NCI-H1417 (cell line): ENCODE measurements around the gene EEIG1.

ENCODE experiments used
- DNase-seq, 3 experiments: peaks; one replicate each; lab custom pipeline; 2025; lab: John Stamatoyannopoulos, UW

EEIG1 gene

DNA sequence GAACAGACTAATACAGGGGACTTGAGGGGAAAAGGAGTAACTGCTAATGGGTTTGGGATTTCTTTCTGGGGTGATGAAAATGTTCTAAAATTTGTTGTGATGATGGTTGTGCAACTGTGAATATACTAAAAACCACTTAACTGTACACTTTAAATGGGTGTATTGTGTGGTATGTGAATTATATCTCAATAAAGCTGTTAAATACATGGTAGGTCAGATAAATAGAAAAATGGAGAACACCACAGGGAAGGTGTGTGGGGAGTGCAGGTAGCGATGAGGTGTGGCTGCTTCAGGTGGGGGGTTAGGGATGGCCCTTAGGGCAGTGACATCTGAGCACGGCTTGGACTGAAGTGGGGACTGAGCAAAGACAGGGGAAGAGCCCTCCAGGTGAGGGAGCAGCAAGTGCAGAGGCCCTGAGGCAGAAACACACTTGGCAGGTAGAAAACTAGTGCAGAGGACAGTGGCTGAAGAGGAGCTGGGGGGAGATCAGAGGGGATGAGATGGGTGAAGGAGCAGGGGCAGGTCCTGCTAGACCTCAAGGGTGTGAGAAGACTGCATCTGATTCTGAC lies 20.9 kb downstream of the EEIG1 start:
- DNase-seq: no peak

DNA sequence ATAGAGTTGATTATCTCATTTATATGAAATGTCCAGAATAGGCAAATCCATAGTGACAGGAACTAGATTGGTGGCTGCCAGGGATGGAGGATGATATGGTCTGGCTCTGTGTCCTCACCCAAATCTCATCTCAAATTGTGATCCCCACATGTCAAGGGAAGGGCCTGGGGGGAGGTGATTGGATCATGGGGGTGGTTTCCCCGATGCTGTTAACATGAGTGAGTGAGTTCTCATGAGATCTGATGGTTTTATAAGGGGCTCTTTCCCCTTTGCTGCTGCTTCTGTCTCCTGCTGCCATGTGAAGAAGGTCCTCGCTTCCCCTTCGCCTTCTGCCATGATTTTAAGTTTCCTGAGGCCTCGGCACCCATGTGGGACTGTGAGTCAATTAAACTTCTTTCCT lies 21.4 kb downstream of the EEIG1 start:
- DNase-seq: no peak

DNA sequence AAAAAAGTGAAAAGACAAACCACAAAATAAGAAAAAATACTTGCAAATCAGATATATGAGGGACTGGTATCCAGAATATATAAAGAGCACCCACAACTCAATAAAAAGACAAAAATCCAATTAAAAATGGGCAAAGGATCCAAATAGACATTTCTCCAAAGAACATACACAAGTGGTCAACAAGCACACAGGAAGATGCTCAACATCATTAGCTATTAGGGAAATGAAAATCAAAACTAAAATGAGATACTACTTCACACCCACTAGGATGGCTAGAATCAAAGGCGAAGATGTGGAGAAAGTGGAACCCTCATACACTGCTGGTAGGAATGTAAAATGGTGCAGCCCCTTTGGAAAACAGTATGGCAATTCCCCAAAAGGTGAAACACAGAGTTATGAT lies 22.1 kb downstream of the EEIG1 start:
- no peak for DNase-seq

DNA sequence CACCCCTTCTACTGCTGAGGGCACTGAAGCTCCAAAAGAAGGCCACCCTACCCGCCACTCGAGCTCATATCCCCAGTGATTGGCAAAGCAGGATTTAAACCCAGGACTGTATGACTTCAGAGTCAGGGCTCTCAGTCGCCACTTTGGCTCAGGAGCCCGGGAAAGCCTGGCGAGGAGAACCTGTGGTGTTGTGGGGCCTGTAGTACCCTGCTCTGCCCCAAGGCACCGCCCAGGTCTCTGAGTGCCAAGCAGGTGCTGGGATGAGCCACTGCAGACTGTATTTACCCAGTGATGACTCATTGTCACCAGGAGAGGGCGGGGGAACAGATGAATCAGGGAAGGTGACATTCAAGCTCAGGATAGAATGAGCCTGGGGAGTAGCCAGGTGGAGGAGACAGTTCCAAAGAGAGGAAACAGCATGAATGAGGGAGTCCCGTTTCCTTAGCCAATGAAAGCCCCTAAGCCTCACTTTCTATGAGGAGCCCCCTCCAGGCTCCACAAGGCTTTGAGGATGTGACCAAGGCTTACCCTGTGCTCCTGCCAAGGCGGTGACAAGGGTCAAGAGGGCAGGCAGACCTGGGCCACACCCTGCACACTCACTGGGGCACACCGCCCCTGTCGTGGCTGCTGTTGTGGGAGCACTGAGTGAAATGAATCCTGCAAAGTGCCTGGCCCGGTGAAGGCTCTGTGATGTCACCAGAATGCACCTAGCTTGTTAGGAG lies 25.3 kb downstream of the EEIG1 start:
- peak; percentile 82 to 99 (median 96) for DNase-seq

DNA sequence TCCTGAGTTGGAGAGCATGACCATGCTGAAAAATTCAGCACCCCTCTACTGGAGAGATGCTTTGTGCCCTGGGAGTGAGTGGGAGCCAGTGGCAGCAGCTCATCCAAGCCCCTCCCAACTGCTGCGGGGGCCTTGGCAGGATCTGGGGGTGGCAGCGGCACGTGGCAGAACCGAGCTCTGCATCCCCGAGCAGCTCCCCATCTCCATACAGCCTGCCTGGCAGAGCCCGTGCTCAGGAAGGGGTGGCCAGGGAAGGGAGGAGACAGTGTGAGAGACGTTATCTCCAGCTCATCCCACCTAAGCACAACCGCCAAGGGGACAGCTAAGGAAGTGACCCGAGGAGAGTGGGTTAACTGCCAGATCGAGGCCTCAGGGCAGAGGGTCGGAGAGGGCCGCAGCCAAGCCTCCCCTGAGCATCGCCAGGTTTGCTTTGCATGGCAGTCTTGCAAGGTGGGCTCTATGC lies 25.9 kb downstream of the EEIG1 start:
- peak in 1 of 3 experiments; percentile 40 for DNase-seq

DNA sequence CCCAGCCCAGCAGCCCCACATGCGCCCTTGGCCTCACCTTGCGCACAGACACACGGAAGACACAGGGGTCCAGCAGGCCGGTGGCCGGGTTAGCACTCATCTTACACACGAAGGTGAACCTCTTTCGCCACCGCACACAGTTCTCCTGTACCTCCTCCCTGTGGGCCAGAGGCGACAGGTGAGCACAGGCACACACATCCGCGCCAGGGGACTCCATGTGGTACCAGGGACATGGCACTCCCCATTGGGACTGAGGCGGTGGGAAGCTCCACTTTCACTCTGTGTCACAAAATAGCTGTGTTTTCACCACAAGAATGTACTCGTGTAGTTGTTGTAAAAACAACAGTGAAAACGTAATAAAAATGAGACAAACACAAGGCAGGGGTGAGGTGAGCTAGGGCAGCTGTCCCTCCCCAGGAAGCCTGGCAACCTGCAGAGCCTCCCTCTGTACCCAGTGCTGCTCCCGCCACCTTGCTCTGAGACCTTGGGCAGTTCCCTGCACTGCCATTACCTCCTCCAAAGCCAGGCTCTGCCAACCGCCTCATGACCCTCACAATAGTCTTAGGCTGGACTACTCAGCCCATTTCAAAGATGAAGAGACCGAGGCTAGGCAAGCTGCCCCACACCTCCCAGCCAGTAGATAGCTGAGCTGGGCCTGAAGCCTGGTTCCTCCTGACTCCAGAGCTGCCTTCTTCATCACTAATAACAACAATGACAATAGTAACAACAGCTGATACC lies 26.9 kb downstream of the EEIG1 start:
- peak in 2 of 3 experiments; percentile 25 to 26 for DNase-seq

DNA sequence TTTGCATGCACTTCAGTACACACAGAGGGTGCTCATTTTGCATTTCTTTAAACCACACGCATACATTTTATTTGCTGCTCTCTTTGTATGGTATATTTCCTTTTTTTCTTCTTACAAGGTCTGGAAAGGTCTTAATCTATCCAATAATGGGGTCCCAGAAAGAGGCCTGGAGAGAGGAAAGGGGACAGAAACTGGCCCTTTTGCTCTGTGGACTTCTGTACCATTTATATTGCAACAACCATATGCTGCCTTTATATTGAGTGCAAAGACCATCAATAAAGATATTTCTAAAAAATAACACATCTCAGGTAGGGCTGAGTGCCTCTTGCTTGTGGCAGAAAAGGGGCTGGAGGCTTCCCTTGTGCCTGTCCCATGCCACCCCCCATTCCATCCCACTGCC lies 27.6 kb downstream of the EEIG1 start:
- no peak for DNase-seq

DNA sequence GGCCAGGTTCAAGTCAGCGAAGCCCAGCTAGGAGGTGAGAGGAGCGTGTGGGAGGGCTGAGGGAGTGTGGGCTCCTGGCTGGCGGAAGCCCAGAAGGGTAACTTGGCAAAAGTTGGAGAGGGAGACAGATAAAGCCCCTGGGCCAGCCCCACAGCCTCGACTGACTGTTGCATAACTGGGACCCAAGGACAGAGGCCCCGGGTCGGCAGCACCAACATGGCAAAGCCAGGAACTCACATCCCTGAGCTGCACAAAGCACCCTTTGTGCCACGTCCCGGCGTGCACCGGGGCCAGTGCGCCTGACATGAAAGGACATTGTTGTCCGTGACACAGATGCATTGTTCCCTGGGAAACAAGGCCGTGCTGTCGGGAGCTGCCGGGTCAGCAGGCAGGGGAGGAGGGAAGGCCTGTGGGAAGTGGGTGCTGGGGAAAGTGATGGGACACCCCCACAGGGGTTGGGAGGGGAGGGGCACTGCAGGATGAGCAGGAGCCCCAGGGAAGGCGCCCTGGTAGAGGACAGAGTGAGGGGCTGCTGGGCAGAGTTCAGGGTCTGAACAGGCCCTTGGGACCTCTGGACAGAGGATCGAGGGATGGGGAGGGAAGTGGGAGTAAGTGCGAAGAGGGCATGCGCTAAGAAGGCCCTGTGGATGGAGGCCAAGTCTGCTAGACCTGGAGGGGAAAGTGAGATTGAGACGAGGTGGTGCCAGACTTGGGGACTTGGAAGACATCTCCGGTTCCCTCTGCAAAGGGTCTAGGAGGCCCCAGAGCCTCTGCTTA lies 30.1 kb downstream of the EEIG1 start:
- no peak for DNase-seq

DNA sequence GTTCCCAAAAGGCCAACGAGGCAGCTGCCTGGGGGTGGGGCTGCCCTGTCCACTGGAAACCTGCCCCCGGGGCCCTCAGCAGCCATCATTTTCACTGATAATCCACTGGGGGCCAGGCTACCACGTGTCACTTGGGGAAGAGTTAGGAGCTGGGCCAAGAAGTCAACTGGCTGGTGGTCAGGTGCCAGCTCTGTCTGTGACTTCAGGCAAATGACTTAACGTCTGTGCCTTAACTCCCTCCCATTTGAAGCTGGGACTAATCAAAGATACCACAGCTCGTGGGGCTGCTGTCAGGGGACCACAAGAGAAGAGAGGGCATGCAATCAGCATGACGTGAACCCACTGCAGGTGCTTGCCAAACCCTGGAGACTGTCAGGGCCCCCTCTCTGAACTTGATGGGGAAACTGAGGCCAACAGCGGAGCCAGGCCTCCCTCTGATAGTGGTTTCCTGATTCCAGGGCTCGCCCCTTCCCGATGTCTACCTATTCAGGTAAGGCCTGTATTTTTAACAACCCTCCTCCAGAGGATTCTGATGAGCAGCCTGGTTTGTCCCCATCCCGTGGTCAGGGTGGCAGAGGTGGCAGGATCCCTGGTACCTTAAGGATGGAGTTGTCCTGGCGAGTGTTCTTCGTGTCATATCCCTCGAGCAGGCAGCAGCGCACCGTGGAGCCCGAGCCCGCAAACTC lies 30.8 kb downstream of the EEIG1 start:
- no peak for DNase-seq

DNA sequence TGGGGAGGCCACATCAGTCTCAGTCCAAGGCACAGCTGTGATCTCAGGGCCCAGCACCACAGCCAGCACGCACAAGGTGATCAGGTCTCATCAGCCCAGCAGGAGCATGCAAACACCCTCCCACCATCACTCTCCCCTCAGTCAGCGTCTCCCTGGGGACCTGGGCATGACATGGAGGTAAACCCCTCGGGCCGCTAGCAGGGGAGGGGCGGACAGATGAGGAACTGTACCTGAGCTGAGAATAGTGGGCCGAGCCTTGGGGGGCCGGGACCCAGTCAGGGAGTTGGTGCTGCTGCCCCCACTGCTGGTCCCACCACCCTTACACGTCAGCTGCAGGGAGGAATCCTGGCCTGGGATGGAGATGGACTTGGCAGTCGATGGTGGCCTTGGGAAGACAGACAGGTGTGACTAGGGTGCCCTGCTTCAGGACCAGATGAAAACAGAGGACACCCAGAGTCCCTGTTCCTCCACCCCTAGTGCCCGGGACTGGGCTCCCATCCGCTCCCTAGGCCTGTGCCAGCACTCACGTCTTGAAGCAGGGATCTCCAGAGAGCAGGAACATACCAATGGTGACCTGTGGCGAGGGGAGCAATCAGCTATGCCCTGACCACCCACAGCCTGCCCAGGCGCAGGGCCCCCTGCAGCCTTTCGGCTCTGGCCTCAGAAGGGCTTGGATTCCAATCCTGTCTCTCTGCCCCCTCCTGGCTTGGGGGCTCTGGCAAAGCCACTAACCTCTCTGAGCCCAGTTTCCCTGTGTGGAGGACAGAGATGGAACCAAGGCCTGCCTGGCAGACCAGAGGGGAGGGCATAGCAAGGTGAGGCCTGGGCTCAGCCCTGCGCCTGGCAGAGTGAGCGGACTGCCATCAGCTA lies 32.7 kb downstream of the EEIG1 start:
- peak in 1 of 3 experiments; percentile 22 for DNase-seq

DNA sequence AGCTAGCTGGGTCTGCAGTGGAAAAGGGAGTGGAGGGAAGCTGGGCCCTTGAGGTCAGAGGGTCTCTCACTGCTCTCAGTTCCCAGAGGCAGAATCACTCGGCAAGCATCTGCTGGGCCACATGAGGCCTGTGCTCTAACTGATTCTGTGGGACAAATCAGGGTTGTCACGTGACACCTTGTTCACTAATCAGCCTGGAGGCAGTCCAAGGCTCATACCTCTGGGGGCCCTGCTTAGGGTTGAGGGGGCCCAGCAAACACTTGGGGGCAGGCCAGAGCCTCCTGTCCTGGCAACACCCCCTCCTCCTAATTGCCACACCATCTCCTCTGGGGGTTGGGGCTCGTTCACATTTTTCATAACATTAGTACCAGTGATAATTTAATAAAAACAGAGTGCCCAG lies 34.1 kb downstream of the EEIG1 start:
- no peak for DNase-seq

DNA sequence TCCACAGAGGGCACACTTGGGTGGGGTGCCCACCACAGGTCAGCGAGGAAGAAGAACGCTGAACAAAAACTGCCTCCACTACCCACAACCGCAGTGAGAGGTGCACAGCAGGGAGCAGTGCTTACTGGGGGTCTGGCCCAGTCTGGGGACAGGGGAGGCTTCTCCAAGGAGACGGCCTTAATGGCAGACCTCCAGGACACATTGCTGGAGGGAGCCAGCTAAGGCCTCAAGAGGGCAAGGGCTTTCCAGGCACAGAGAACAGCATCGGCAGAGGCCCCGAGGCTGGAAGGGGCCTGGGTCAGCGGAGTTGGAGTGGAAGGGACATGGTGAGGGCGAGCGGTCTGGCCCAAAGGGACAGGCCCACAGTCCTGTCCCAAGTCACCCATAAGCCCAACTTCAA lies 34.8 kb downstream of the EEIG1 start:
- no peak for DNase-seq

DNA sequence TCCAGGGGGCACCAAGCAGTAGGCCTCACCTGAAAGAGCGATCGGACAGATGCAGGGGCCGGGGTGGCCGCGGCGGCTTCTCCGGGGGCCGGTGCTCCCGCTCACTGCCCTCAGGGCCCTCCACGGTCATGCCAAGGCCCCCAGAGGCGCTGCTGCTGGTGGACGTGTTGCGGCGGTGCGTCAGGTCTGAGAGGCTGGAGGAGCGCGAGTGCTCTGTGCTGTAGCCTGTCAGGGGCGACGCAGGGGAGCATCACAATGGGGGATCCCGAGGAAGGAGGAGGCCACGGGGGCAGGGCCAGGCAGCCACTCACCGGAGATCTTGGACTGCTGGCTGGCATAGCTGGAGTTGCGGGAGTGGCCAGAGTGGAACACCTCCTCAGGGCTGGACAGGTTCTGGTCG lies 35.5 kb downstream of the EEIG1 start:
- DNase-seq: no peak

DNA sequence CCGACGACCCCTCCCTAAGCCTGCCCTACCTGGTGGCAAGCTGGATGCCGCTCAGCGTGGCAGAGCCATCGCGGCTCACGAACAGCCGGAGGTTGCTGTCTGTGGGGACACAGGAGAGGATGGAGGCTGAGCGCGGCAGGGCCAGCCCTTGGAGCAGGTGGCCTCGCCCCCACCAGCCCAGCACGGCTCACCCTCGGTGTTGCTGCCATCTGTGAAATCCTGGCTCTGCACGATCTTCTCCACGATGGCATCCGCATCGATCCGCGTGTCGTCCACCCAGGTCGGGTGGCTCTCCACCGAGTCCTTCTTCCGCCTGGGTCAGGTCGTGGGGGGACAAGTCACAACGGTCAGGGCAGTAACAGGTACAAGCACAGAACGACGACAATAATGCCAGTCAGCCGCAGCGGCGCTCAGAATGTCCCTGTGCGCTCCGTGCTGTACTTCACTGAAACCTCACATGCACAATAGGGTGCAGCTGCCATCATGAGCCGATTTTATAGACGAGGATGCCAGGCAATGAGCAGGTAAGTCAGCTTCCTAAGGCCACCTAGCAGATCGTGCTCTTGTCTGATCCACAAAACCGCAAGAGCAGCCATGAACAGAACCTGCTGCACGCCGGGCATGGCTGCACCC lies 36.1 kb downstream of the EEIG1 start:
- DNase-seq: no peak

DNA sequence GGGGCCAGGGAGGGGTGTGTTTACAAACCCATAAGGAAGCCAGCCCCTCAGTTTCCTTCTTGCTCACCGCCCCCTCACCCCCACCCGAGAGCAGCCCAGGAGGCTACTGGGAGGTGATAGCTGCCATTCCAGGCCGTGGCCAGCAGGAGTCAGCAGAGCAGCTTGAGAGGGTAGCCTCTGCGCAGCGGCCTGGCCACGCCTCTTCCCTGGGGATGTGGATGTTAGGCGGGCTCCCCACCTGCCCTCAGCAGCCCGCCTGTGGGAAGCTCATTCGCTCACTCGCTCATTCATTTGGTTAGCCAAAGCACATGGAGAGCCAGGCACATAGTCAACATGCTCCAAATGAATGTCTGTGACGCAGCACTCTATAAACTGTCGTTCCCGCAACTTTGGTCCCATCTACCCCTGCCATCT lies 37.1 kb downstream of the EEIG1 start:
- peak; percentile 57 to 75 (median 70) for DNase-seq

DNA sequence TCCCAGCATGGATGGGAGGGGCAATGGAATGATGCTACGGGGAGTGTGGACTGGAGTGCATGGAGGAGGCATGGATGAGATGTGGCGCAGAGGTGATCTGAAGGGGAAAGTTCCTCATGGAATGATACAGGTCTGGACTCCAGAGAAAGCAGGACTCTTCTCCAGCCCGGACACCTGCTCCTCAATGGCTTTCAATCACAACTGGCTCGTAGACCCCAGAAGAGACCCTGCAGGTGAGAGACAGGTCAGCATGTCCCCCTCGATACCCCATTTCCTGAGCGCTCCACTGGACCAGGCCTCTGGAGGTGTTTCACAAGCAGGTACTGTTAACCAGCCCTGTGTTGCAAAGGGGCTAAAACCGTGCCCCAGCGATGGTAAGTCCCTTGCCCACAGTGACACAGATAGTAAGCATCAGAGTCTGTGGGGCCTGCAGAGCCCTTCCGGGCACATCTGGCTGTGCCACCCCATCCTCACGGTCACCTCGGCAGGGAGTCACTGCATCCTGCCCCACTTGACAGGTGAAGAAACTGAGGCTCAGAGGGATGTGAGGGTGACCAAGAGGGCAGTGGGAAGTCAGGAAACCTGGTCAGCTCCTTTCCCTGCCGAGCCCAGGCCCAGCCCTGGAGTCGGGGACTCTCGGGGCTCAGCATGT lies 37.7 kb downstream of the EEIG1 start:
- no peak for DNase-seq

DNA sequence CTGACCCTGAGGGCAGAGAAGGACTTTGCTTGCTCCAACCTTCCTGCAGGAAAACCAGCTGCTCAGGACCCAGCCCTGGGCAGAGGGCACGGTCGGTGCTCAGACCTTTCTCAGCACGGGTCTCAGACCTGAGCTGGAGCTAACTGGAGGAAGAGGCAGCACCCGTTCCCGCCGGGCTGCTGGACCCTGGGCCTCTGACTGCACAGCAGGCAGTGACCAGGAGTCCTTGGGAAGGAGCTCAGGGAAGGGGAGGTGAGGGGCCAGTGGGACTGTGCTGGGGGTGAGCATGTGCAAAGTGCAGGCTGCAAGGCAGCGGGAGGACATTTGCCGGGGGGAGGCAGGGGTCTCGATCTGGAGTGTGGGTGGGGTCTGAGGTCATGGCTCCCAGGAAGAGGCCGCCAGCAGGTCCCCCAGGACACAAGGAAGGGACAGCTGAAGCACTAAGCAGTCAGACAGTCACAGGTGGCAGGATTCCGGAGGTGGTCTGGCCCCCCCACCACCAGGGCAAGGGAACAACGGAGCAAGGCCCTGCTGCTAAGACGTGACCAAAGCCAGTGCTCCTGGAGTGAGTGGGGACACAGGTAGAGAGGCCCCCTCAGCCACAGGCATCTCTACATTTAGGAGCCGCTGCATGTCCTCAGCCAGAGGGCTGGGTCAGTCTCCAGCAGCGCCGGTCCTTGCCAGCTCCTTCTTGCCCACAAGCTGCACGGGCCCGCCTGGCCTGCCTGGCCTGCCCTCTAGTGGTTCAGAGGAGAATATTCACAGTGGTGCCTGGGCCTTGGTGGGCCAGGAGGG lies 38.4 kb downstream of the EEIG1 start:
- DNase-seq: peak in 2 of 3 experiments; percentile 35 to 55

DNA sequence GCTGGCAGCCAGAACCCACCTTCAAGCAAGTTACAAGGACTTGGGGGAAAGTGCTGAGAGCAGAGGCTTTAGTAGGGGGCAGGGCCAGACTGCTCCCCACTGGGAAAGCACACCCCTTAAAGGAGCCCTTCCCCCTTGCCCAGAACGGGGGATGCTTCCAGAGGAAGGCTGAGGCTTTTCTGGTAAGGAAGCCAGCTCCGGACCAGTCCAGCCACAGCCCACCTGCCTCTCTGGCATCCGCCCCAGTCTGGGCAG lies 38.9 kb downstream of the EEIG1 start:
- DNase-seq: no peak
